Activated gamma-delta T cell (primary cell): Measurements from ENCODE around the gene TBX19.

ENCODE experiments used
- DNase-seq: peaks from one replicate; lab custom pipeline; 2025; lab: John Stamatoyannopoulos, UW

Gene TBX19

DNA sequence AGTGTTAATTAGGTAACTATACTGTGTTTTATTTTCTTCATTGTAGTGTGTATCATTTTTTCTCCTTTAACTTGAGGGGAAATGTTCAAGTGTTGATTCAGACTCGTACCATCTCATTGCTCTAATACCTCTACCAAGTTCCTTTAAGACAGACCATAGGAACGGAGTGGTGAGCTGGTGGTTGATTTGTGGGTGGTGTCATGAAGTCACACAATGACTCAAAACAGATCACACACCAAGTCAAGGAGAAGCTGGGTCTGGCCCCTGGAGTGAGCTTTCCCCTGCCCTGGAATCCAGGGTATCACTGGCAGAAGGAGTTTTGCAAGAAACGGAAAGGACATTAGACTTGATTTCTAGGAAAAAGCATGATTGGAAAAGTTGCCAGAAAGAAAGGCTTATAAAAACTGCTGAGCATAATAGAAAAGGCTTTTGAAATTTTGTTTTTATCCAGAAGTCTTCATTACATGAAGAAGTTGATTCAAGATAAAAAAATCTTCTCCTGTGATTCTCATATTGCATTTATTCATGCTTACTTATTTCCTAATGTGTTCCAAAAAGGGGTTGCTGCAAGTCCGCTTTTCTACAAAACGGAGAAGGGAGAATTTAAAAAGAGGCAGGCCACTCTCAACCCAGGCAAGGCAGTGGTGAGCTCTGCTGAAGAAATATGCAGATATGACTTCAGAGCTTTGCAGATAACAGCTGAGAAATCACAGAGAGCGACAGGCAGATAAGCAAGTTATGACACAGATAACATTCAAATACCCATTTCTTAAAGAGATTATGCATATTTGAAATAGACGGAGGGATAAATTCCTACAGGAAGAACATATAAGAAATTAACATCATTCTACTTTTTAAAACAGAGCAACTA is 79.7 kb downstream of the TBX19 start:
- DNase-seq, result no peak

DNA sequence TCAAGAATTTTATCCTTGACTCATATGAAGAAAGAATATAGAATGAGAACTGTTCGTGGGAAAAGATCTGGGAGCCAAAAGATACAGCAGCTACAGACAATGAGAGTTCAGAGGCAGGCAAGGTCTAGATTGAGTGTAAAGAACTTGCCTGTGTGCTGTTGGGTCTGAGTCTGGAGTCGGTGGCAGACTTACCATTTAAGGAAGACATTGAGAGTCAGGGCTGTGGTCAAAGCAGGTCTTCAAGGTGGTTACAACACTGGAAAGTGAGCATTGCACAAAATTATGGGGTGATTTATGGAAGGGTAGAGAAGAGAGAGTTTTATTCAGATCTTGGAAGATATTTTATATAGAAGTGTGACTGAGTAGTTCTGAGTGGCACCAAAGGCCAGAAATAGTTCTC is 80.6 kb downstream of the TBX19 start:
- DNase-seq, result no peak

DNA sequence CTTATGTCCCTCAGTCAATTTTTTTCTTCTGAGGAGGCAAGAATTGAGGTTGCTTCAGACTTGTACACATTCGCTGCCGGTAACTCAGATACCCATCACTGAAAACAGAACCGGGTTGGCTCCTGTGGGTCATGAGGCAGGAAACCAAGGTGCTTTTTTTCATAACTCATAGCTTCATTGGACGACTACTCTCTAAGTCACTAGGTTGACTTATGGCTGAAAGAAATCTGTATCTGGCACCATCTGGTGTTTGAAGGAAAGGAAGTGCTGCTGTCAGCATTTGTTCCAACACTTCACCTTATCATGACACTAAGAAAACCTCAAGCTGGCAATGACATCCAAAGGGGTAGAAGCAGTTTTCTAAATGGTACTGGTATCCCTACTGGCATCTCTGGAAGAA is 82.3 kb downstream of the TBX19 start:
- DNase-seq, result no peak
